ENCODE results near the gene CYP2A7. TPM values are rescaled to one million over a fixed set of nuclear protein-coding genes. Genes with fewer than 3 reads are reported as not detected.

The CYP2A7 gene
- total and polyA plus RNA-seq, 2 of the 8 experiments (the other 6 are each of a cell fraction or from before 2014, with no cell fraction given) = 0.23 TPM; not detected in 1

- no peaks in the 10 kb centered on the region for H3K79me2 ChIP-seq (ENCODE audit: control insufficient read depth in 1 of 2, insufficient read depth in 2 of 2, low read length in 2 of 2)
- ChIA-PET POLR2A (ENCODE audit: partially characterized antibody) (no interaction called here), CTCF (ENCODE audit: partially characterized antibody) (no interaction called here)
- no peak overlapping the region for H2BK120ac ChIP-seq (replicated peaks; ENCODE audit: low read depth, low read length)
- H3K4me3 ChIP-seq (ENCODE audit: extremely low read depth in 1 of 4, insufficient read depth in 2 of 4, low read depth in 3 of 4, low read length in 4 of 4) = no peak overlapping the region
- WGBS, 2 experiments (ENCODE audit: extremely low coverage in 1 of 2, insufficient coverage in 1 of 2, insufficient read length in 1 of 2, insufficient replicate concordance in 2 of 2, low coverage in 1 of 2, low lambda C conversion rate in 2 of 2, missing lambda C conversion rate in 1 of 2) = 82% methylated on average over 7 of the region's 7 CpGs; no CpG with 5 or more reads in 1 of the 2 experiments
- H3K14ac ChIP-seq (ENCODE audit: insufficient read length) = no peak overlapping the region
- H4K20me1 ChIP-seq (replicated peaks in 1 of 2; ENCODE audit: control insufficient read depth in 1 of 2, insufficient read depth in 2 of 2, low read length in 2 of 2) = no peaks in the 10 kb centered on the region
- no peak overlapping the region for H4K5ac ChIP-seq (ENCODE audit: insufficient read length, low read depth, low read length)
- H3K4ac ChIP-seq (replicated peaks; ENCODE audit: insufficient read length, low read depth, low read length) = no peak overlapping the region
- H2AFZ ChIP-seq (ENCODE audit: low read length) = no peak overlapping the region
- no peak overlapping the region for H4K8ac ChIP-seq (ENCODE audit: extremely low read depth, insufficient read depth, low read length)
- FAIRE-seq = no peak
- no peak overlapping the region for H2BK12ac ChIP-seq (ENCODE audit: low read depth, low read length)
- no peak for DNase-seq (ENCODE audit: low read depth in 1 of 2, low spot score in 2 of 2)
- H3K4me2 ChIP-seq (ENCODE audit: insufficient read depth in 1 of 2, low read depth in 2 of 2, low read length in 2 of 2) = no peak overlapping the region
- H3K56ac ChIP-seq (replicated peaks; ENCODE audit: insufficient read length, low read depth, low read length) = no peak overlapping the region
- no peak overlapping the region for H4K91ac ChIP-seq (replicated peaks; ENCODE audit: insufficient read length, low read length)
- no peak overlapping the region for H2AK5ac ChIP-seq (ENCODE audit: low read depth, low read length)
- H3K4me1 ChIP-seq (replicated peaks in 1 of 4; ENCODE audit: control insufficient read depth in 3 of 4, insufficient read depth in 4 of 4, low read length in 3 of 4) = no peaks in the 10 kb centered on the region
- no peaks in the 10 kb centered on the region for H3K36me3 ChIP-seq (ENCODE audit: control insufficient read depth in 2 of 4, insufficient read depth in 4 of 4, low read length in 3 of 4)
- H3K27me3 ChIP-seq (replicated peaks in 1 of 4; ENCODE audit: control insufficient read depth in 3 of 4, extremely low read depth in 1 of 4, insufficient read depth in 3 of 4, low read length in 3 of 4) = no peaks in the 10 kb centered on the region
- no peak for TF ChIP-seq CEBPB (IDR thresholded peaks at IDR 0.05; ENCODE audit: low read depth, low read length)
- TF ChIP-seq GTF2F1 (IDR thresholded peaks at IDR 0.05; ENCODE audit: borderline replicate concordance, low read depth, low read length) = no peak
- TF ChIP-seq CREB1 (IDR thresholded peaks at IDR 0.05) = no peak
- no peak for TF ChIP-seq MAFK (IDR thresholded peaks at IDR 0.05; ENCODE audit: low read depth, low read length)
- H2BK5ac ChIP-seq (ENCODE audit: low read depth, low read length) = no peak overlapping the region
- no peak overlapping the region for H3K23ac ChIP-seq (ENCODE audit: insufficient read length)
- H2BK15ac ChIP-seq (ENCODE audit: low read length) = no peak overlapping the region
- H3K79me1 ChIP-seq (ENCODE audit: low read depth, low read length) = no peaks in the 10 kb centered on the region
- no peak overlapping the region for H2BK20ac ChIP-seq (ENCODE audit: low read length)
- no peaks in the 10 kb centered on the region for H3K23me2 ChIP-seq (ENCODE audit: low read depth, low read length)
- no peaks in the 10 kb centered on the region for H3K9me3 ChIP-seq (ENCODE audit: insufficient read depth in 2 of 2, low read depth in 1 of 2, low read length in 1 of 2)
- H3K18ac ChIP-seq (ENCODE audit: extremely low read depth, low read length) = no peak overlapping the region
- no peak overlapping the region for H3K9ac ChIP-seq (replicated peaks in 1 of 4; ENCODE audit: extremely low read depth in 1 of 4, low read depth in 3 of 4, low read length in 3 of 4)
- H3K27ac ChIP-seq (ENCODE audit: low read depth, low read length) = no peak overlapping the region
Measured at GRCh38 chr19:40867701-40868100, 14.3 kb downstream of the CYP2A7 start.
